Measurements from ENCODE around the gene WDR54.

WDR54 gene

DNA sequence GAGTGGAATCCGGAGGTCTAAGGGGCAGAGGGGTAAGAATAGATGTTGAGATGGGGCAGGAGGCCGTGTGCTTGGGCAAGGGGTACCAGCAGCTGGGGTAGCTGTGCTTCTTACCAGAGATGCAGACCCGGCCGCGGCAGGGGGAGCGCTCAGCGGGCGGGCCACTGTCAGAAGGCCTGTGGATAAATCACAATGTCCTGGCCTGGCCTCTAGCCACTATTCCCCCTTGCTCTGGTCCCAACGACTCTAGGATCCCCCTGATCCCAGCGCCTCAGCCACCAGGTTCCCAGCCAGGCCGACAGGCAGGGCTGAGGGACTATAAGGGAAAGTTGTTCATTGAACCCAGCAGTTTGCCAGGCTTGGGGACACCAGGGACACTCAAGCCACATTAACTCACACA is 9.0 kb downstream of the WDR54 start:
- CTCF ChIA-PET, result no interaction called here
- no peaks in the 10 kb centered on the region for H3K4me1 ChIP-seq (ENCODE audit: control insufficient read depth, insufficient read depth, low read length)
- peaks cover 16 to 79% of the 10 kb centered on the region in 2 experiments; a peak in 2 of 3 replicates for H3K36me3 ChIP-seq (ENCODE audit: control insufficient read depth in 2 of 2, insufficient read depth in 1 of 2, low read length in 2 of 2)
- H3K27ac ChIP-seq (ENCODE audit: extremely low read depth, low read depth, low read length), result no peak overlapping the region
- no peaks in the 10 kb centered on the region for H3K9me3 ChIP-seq (ENCODE audit: control insufficient read depth, insufficient read depth, low read depth, low read length)
- TF ChIP-seq ZNF629 (tag by site-specific recombination; IDR thresholded peaks at IDR 0.05), result no peak
- TF ChIP-seq ZSCAN16 (tag by site-specific recombination; IDR thresholded peaks at IDR 0.05), result no peak
- no peak for TF ChIP-seq ZNF416 (tag by site-specific recombination; IDR thresholded peaks at IDR 0.05)
- no peak for TF ChIP-seq KLF10 (tag by site-specific recombination; IDR thresholded peaks at IDR 0.05)
- TF ChIP-seq ZNF174 (tag by site-specific recombination; IDR thresholded peaks at IDR 0.05), result no peak
- no peak for TF ChIP-seq ZNF521 (tag by site-specific recombination; IDR thresholded peaks at IDR 0.05)
- no peak for TF ChIP-seq ZNF132 (tag by site-specific recombination; IDR thresholded peaks at IDR 0.05; ENCODE audit: borderline replicate concordance)
- TF ChIP-seq ZNF530 (tag by site-specific recombination; IDR thresholded peaks at IDR 0.05; ENCODE audit: low read depth), result no peak
- TF ChIP-seq RBAK (tag by site-specific recombination; IDR thresholded peaks at IDR 0.05), result no peak
- TF ChIP-seq ZNF449 (tag by site-specific recombination; IDR thresholded peaks at IDR 0.05), result no peak
- no peak for TF ChIP-seq ZNF362 (tag by site-specific recombination; IDR thresholded peaks at IDR 0.05)
- TF ChIP-seq ZNF677 (tag by site-specific recombination; IDR thresholded peaks at IDR 0.05), result no peak
- TF ChIP-seq ZBTB48 (tag by site-specific recombination; IDR thresholded peaks at IDR 0.05), result no peak
- no peak for TF ChIP-seq KLF9 (tag by site-specific recombination; IDR thresholded peaks at IDR 0.05; ENCODE audit: low read depth)
- TF ChIP-seq ZNF175 (tag by site-specific recombination; IDR thresholded peaks at IDR 0.05), result no peak
- TF ChIP-seq GLIS1 (tag by site-specific recombination; IDR thresholded peaks at IDR 0.05), result no peak
- TF ChIP-seq REPIN1 (tag by site-specific recombination; IDR thresholded peaks at IDR 0.05; ENCODE audit: low read depth), result no peak
- POLR2A ChIA-PET, result interaction anchor here (2.3 kb wide), 1 partner anchor 25 kb away, joined by 7 read pairs; the partner anchor contains the start of gene INO80B
- H3K4me3 ChIP-seq (ENCODE audit: low read depth, low read length), result no peak overlapping the region

- no peak for TF ChIP-seq ZNF132 (tag by site-specific recombination; IDR thresholded peaks at IDR 0.05; ENCODE audit: borderline replicate concordance)
- TF ChIP-seq, protein P1, sequence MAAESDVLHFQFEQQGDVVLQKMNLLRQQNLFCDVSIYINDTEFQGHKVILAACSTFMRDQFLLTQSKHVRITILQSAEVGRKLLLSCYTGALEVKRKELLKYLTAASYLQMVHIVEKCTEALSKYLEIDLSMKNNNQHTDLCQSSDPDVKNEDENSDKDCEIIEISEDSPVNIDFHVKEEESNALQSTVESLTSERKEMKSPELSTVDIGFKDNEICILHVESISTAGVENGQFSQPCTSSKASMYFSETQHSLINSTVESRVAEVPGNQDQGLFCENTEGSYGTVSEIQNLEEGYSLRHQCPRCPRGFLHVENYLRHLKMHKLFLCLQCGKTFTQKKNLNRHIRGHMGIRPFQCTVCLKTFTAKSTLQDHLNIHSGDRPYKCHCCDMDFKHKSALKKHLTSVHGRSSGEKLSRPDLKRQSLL (tag by site-specific recombination; IDR thresholded peaks at IDR 0.05), result peak; percentile 68; the same call in 1 of the 2 replicates
- TF ChIP-seq HOXA7 (CRISPR knock-in tag; IDR thresholded peaks at IDR 0.05; ENCODE audit: borderline replicate concordance), result no peak
- TF ChIP-seq ZFP69B (tag by site-specific recombination; IDR thresholded peaks at IDR 0.05), result no peak
- TF ChIP-seq ZNF518A (tag by site-specific recombination; conservative IDR thresholded peaks at IDR 0.05; ENCODE audit: low read depth), result no peak
- TF ChIP-seq, protein P2, sequence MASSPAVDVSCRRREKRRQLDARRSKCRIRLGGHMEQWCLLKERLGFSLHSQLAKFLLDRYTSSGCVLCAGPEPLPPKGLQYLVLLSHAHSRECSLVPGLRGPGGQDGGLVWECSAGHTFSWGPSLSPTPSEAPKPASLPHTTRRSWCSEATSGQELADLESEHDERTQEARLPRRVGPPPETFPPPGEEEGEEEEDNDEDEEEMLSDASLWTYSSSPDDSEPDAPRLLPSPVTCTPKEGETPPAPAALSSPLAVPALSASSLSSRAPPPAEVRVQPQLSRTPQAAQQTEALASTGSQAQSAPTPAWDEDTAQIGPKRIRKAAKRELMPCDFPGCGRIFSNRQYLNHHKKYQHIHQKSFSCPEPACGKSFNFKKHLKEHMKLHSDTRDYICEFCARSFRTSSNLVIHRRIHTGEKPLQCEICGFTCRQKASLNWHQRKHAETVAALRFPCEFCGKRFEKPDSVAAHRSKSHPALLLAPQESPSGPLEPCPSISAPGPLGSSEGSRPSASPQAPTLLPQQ (tag by site-specific recombination; IDR thresholded peaks at IDR 0.05), result no peak
- H3K27ac ChIP-seq (ENCODE audit: extremely low read depth, low read depth, low read length), result no peak overlapping the region
- no peaks in the 10 kb centered on the region; the same call in 1 of the 2 replicates for H3K4me1 ChIP-seq (ENCODE audit: control insufficient read depth, insufficient read depth, low read length)
- no peaks in the 10 kb centered on the region for H3K9me3 ChIP-seq (ENCODE audit: control insufficient read depth, insufficient read depth, low read depth, low read length)
- ChIA-PET POLR2A (no interaction called here), CTCF (no interaction called here)
- H3K4me3 ChIP-seq (ENCODE audit: low read depth, low read length), result no peak overlapping the region
- peaks cover 0 to 57% of the 10 kb centered on the region in 2 experiments; a peak in 2 of 3 replicates for H3K36me3 ChIP-seq (ENCODE audit: control insufficient read depth in 2 of 2, insufficient read depth in 1 of 2, low read length in 2 of 2)
Observed at GRCh38 chr2:74436111-74436805, 14.7 kb downstream of the WDR54 start.
